PC-3 (cell line): ENCODE data around the gene GPAM. TPM values are rescaled to one million over a fixed set of nuclear protein-coding genes. Genes with fewer than 3 reads are reported as not detected.
A peak's percentile ranks its signal among the peaks of the same experiment; 100 is the strongest.

Experiments
- ATAC-seq: fragments of 200-7000 bp; cut with Tn5 transposase; 2 replicates; pipeline ENCODE4 v1.9.1; 2020; ENCODE audit warnings: mild to moderate bottlenecking, moderate library complexity
- BruUV-seq: library from RNA; stranded (reverse); fragments of 400-500 nt; replicated peaks from 2 replicates; lab custom pipeline; 2021; lab: Mats Ljungman, UMichigan
- CTCF ChIA-PET: fragments of 300-600 bp; sonication (Branson Sonifier 250); formaldehyde crosslinking; loops from one replicate; lab custom pipeline; 2022; ENCODE audit warnings: antibody characterized with exemption; lab: Charles Lee
- POLR2A ChIA-PET: fragments of 300-600 bp; sonication (Branson Sonifier 250); formaldehyde crosslinking; loops from one replicate; lab custom pipeline; 2022; ENCODE audit warnings: antibody characterized with exemption; ENCODE audit not compliant: unreplicated experiment; lab: Charles Lee
- DNase-seq: peaks from one replicate; pipeline ENCODE4 v3.0.0-alpha.2; 2015
- H2AFZ ChIP-seq: fragments of 300-600 bp; sonication (generic); 2 replicates; pipeline ENCODE4 v1.6.0; 2016; ENCODE audit warnings: antibody characterized with exemption, low read length
- H3F3A ChIP-seq: fragments of 300-600 bp; sonication (generic); one replicate; pipeline ENCODE4 v1.6.0; 2017; ENCODE audit warnings: antibody characterized with exemption, low read length, control low read depth, mild to moderate bottlenecking; ENCODE audit not compliant: unreplicated experiment
- H3K27ac ChIP-seq: fragments of 300-600 bp; sonication (generic); 2 replicates; pipeline ENCODE4 v1.5.1; 2016; ENCODE audit warnings: mild to moderate bottlenecking, low read length
- H3K27me3 ChIP-seq: fragments of 300-600 bp; sonication (generic); 2 replicates; pipeline ENCODE4 v1.6.1; 2016; ENCODE audit warnings: low read length, mixed read lengths
- H3K36me3 ChIP-seq: fragments of 300-600 bp; sonication (generic); 2 replicates; pipeline ENCODE4 v1.6.1; 2016; ENCODE audit warnings: low read depth, mixed run types, low read length, mixed read lengths
- H3K4me1 ChIP-seq: fragments of 300-600 bp; sonication (generic); 2 replicates; pipeline ENCODE4 v1.5.1; 2016; ENCODE audit warnings: low read length; ENCODE audit not compliant: insufficient read depth
- H3K4me2 ChIP-seq: fragments of 300-600 bp; sonication (generic); 2 replicates; pipeline ENCODE4 v1.6.0; 2016; ENCODE audit warnings: low read length
- H3K4me3 ChIP-seq: fragments of 300-600 bp; sonication (generic); 2 replicates; pipeline ENCODE4 v1.5.1; 2016; ENCODE audit warnings: mild to moderate bottlenecking, low read length, mixed read lengths
- H3K79me2 ChIP-seq: fragments of 300-600 bp; sonication (generic); 2 replicates; pipeline ENCODE4 v1.6.1; 2017; ENCODE audit warnings: low read length, mixed read lengths
- H3K9ac ChIP-seq: fragments of 300-600 bp; sonication (generic); 2 replicates; pipeline ENCODE4 v1.6.0; 2016; ENCODE audit warnings: mild to moderate bottlenecking, low read length
- H3K9me2 ChIP-seq: fragments of 300-600 bp; sonication (generic); replicated peaks from 2 replicates; pipeline ENCODE4 v1.6.1; 2016; ENCODE audit warnings: mixed run types, low read length, mixed read lengths
- H3K9me3 ChIP-seq: fragments of 300-600 bp; sonication (generic); 2 replicates; pipeline ENCODE4 v1.6.1; 2016; ENCODE audit warnings: low read length, mixed read lengths
- H4K20me1 ChIP-seq: fragments of 300-600 bp; sonication (generic); 2 replicates; pipeline ENCODE4 v1.6.1; 2016; ENCODE audit warnings: low read length, mixed read lengths
- CTCF ChIP-seq: fragments of 300-600 bp; sonication (generic); conservative IDR thresholded peaks from 2 replicates; pipeline ENCODE4 v1.5.1; 2017; ENCODE audit warnings: antibody characterized with exemption, low read depth, mild to moderate bottlenecking, low read length
- EZH2 ChIP-seq: fragments of 300-600 bp; sonication (generic); IDR thresholded peaks from one replicate; pipeline ENCODE4 v1.6.1; 2017; ENCODE audit warnings: antibody characterized with exemption, mild to moderate bottlenecking, low read length; ENCODE audit not compliant: unreplicated experiment
- EZH2phosphoT487 ChIP-seq: fragments of 300-600 bp; sonication (generic); IDR thresholded peaks from 2 replicates; pipeline ENCODE4 v1.6.1; 2018; ENCODE audit warnings: mild to moderate bottlenecking, antibody characterized with exemption, low read length, borderline replicate concordance
- intact Hi-C: fragments of 100-400 bp; cut with micrococcal nuclease; formaldehyde crosslinking; loops from 2 replicates; pipeline ENCODE4 v1.9.0; 2023
- total RNA-seq: library from RNA; depleted of rRNA; stranded (reverse); fragments of >200 nt; gene quantifications from 2 replicates; pipeline ENCODE4 v1.2.3, GENCODE V29; 2014

GPAM gene
- total RNA-seq, 1 experiment from 2014 or later = 6.2 TPM

- H3K4me2 ChIP-seq = peak overlapping the region; percentile 85
- peaks cover 5% of the 10 kb centered on the region; the same call in 1 of the 2 replicates for H3K79me2 ChIP-seq
- no TSS peak for BruUV-seq
- no peaks in the 10 kb centered on the region for H4K20me1 ChIP-seq
- H3K36me3 ChIP-seq = peaks cover 3% of the 10 kb centered on the region; the same call in 1 of the 2 replicates
- ChIA-PET CTCF (no interaction called here), POLR2A (no interaction called here)
- H3F3A ChIP-seq = no peaks in the 10 kb centered on the region
- peak overlapping the region; percentile 85 for H2AFZ ChIP-seq
- peak overlapping the region; percentile 75 for H3K9ac ChIP-seq
- no peaks in the 10 kb centered on the region for H3K9me3 ChIP-seq
- H3K27me3 ChIP-seq = no peaks in the 10 kb centered on the region
- TF ChIP-seq EZH2 = no peak
- no peak for TF ChIP-seq EZH2phosphoT487
- TF ChIP-seq CTCF = no peak
- ATAC-seq = no peak
- H3K4me3 ChIP-seq = peak overlapping the region; percentile 91
- no peak overlapping the region for H3K27ac ChIP-seq
- H3K9me2 ChIP-seq = no peaks in the 10 kb centered on the region
- intact Hi-C loops = loop anchor here (5.0 kb wide), 1 partner anchor 134 kb away; no protein-coding TSS in a partner anchor
- H3K4me1 ChIP-seq = peaks cover 5% of the 10 kb centered on the region; the same call in 1 of the 2 replicates
- DNase-seq = no peak
These were observed 709 bp downstream of the GPAM start for GRCh38 chr10:112182784-112183328.

GRCh38 chr10:112177247-112177646 is 6.3 kb downstream of the GPAM start:
- intact Hi-C loops = no loop called here
- CTCF ChIA-PET = no interaction called here

More at GRCh38 chr10:112177247-112177646, 6.3 kb downstream of the GPAM start:
- Histone ChIP-seq H3K9me3 (no peaks in the 10 kb centered on the region), H3K27me3 (no peaks in the 10 kb centered on the region), H3K36me3 (peaks cover 9% of the 10 kb centered on the region; the same call in 1 of the 2 replicates), H3K27ac (no peak overlapping the region), H3K4me2 (no peak overlapping the region), H3K79me2 (no peaks in the 10 kb centered on the region), H3F3A (no peaks in the 10 kb centered on the region), H3K4me1 (peaks cover 3% of the 10 kb centered on the region; the same call in 1 of the 2 replicates), H4K20me1 (no peaks in the 10 kb centered on the region), H2AFZ (no peak overlapping the region), H3K9ac (no peak overlapping the region), H3K4me3 (no peak overlapping the region), H3K9me2 (no peaks in the 10 kb centered on the region)
- DNase-seq (no peak), ATAC-seq (no peak)
- BruUV-seq = no TSS peak
- TF ChIP-seq CTCF (no peak), EZH2 (no peak), EZH2phosphoT487 (no peak)
- POLR2A ChIA-PET = no interaction called here
